Vagina (tissue), 2 donors: Measurements from ENCODE around the gene RNF144B.

Experiments used
- POLR2AphosphoS5 ChIP-seq, 2 donors: sonication (generic); formaldehyde crosslinking; IDR thresholded peaks; one replicate each; pipeline ENCODE4 v1.9.0; 2017; ENCODE audit warnings: antibody characterized with exemption in 2 of 2, mild to moderate bottlenecking in 2 of 2, low read depth in 1 of 2; ENCODE audit not compliant: insufficient read depth in 1 of 2
- TF ChIP-seq, protein P1 (sequence below), 3 experiments: fragments of 450-650 bp in 2 of 3; fragments of 200-600 bp in 1 of 3; sonication (generic) in 1 of 3; IDR thresholded peaks; one replicate each; pipeline ENCODE4 v1.5.1; 2017 to 2019; ENCODE audit warnings: antibody characterized with exemption in 3 of 3, mild to moderate bottlenecking in 2 of 3, moderate library complexity in 2 of 3

DNA sequence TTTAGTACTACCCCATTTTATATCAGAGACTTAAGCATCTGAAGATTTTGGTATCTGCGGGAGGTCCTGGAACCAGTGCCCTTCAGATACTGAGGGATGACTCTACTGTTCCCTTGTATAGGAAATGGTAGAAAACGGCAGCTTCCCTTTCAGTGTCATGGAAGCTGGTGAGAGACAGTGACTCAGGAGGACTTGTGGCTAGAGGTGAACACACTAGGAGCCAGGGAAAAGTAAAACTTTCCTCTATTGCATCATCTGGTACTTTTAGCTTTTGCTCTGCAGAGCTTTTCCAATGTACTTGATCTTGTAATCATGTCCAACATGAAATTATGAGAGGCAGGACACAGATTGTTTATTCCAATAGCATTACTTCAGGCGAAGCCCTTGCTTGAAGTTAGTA lies 45.0 kb downstream of the RNF144B start:
- TF ChIP-seq, protein P1, sequence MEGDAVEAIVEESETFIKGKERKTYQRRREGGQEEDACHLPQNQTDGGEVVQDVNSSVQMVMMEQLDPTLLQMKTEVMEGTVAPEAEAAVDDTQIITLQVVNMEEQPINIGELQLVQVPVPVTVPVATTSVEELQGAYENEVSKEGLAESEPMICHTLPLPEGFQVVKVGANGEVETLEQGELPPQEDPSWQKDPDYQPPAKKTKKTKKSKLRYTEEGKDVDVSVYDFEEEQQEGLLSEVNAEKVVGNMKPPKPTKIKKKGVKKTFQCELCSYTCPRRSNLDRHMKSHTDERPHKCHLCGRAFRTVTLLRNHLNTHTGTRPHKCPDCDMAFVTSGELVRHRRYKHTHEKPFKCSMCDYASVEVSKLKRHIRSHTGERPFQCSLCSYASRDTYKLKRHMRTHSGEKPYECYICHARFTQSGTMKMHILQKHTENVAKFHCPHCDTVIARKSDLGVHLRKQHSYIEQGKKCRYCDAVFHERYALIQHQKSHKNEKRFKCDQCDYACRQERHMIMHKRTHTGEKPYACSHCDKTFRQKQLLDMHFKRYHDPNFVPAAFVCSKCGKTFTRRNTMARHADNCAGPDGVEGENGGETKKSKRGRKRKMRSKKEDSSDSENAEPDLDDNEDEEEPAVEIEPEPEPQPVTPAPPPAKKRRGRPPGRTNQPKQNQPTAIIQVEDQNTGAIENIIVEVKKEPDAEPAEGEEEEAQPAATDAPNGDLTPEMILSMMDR (IDR thresholded peaks at IDR 0.05) = no peak
- TF ChIP-seq POLR2AphosphoS5 (IDR thresholded peaks at IDR 0.05; ENCODE audit: insufficient read depth in 1 of 2, low read depth in 1 of 2) = no peak
